ENCODE measurements around the gene NRG3. TPM values are rescaled to one million over a fixed set of nuclear protein-coding genes. Genes with fewer than 3 reads are reported as not detected.

Gene NRG3
- total and polyA plus RNA-seq, 2 donors (not counting 1 experiment from before 2014, with no cell fraction given), result 0.06 TPM; not detected in 1

- Histone ChIP-seq H3K4me2 (replicated peaks; ENCODE audit: low read depth, low read length, poor library complexity, severe bottlenecking) (no peak overlapping the region), H3K27ac (ENCODE audit: low read length in 2 of 2) (no peak overlapping the region), H3K9ac (ENCODE audit: low read length) (no peak overlapping the region), H3K27me3 (replicated peaks in 1 of 4; ENCODE audit: control extremely low read depth in 1 of 4, control insufficient read depth in 3 of 4, insufficient read depth in 4 of 4, low read length in 3 of 4) (no peaks in the 10 kb centered on the region), H4K20me1 (ENCODE audit: control insufficient read depth, insufficient read depth, low read length, poor library complexity, severe bottlenecking) (no peaks in the 10 kb centered on the region), H3K4me3 (ENCODE audit: control extremely low read depth in 1 of 5, extremely low read depth in 1 of 5, insufficient read depth in 1 of 5, low read depth in 2 of 5, low read length in 4 of 5) (no peak overlapping the region), H3K9me3 (ENCODE audit: control extremely low read depth in 1 of 3, control insufficient read depth in 2 of 3, insufficient read depth in 1 of 3, low read length in 2 of 3) (no peaks in the 10 kb centered on the region), H3K36me3 (replicated peaks in 1 of 2; ENCODE audit: control extremely low read depth in 1 of 2, control insufficient read depth in 1 of 2, extremely low read depth in 1 of 2, insufficient read depth in 2 of 2, low read length in 1 of 2) (no peaks in the 10 kb centered on the region), H2AFZ (ENCODE audit: insufficient read depth, low read depth, low read length, poor library complexity, severe bottlenecking) (no peak overlapping the region), H3K4me1 (ENCODE audit: control insufficient read depth in 2 of 2, insufficient read depth in 2 of 2, low read length in 2 of 2) (no peaks in the 10 kb centered on the region), H3K79me2 (ENCODE audit: control insufficient read depth, insufficient read depth, low read length) (no peaks in the 10 kb centered on the region)
- H3K4me3 Mint-ChIP-seq, result no peak overlapping the region
- WGBS (ENCODE audit: insufficient coverage), result 56% methylated on average over 2 of the region's 2 CpGs
- ATAC-seq (ENCODE audit: low read depth) (no peak), DNase-seq (no peak)
- H3K27me3 Mint-ChIP-seq, result no peaks in the 10 kb centered on the region
- intact Hi-C loops (cut with micrococcal nuclease), result no loop called here
- H3K4me1 Mint-ChIP-seq, result no peaks in the 10 kb centered on the region
- no peaks in the 10 kb centered on the region for H3K9me3 Mint-ChIP-seq (ENCODE audit: insufficient read depth)
- POLR2A ChIA-PET, result no interaction called here
- H3K27ac Mint-ChIP-seq, result no peak overlapping the region
- TF ChIP-seq EZH2 (IDR thresholded peaks at IDR 0.05; ENCODE audit: borderline replicate concordance, insufficient read depth, low read depth, low read length, poor library complexity, severe bottlenecking), result no peak
- TF ChIP-seq CTCF (IDR thresholded peaks at IDR 0.05), result no peak
- CTCF ChIA-PET, result no interaction called here
Observed at GRCh38 chr10:82221601-82222149, 346.7 kb downstream of the NRG3 start.

GRCh38 chr10:82228701-82229100 lies 353.7 kb downstream of the NRG3 start:
- Histone ChIP-seq H3K27ac (ENCODE audit: low read length in 2 of 2) (no peak overlapping the region), H3K79me2 (ENCODE audit: control insufficient read depth, insufficient read depth, low read length) (no peaks in the 10 kb centered on the region), H4K20me1 (ENCODE audit: control insufficient read depth, insufficient read depth, low read length, poor library complexity, severe bottlenecking) (no peaks in the 10 kb centered on the region), H3K4me2 (replicated peaks; ENCODE audit: low read depth, low read length, poor library complexity, severe bottlenecking) (no peak overlapping the region), H2AFZ (ENCODE audit: insufficient read depth, low read depth, low read length, poor library complexity, severe bottlenecking) (no peak overlapping the region), H3K36me3 (replicated peaks in 1 of 2; ENCODE audit: control extremely low read depth in 1 of 2, control insufficient read depth in 1 of 2, extremely low read depth in 1 of 2, insufficient read depth in 2 of 2, low read length in 1 of 2) (no peaks in the 10 kb centered on the region), H3K4me1 (ENCODE audit: control insufficient read depth in 2 of 2, insufficient read depth in 2 of 2, low read length in 2 of 2) (no peaks in the 10 kb centered on the region), H3K27me3 (replicated peaks in 1 of 4; ENCODE audit: control extremely low read depth in 1 of 4, control insufficient read depth in 3 of 4, insufficient read depth in 4 of 4, low read length in 3 of 4) (no peaks in the 10 kb centered on the region), H3K9ac (ENCODE audit: low read length) (no peak overlapping the region), H3K4me3 (ENCODE audit: control extremely low read depth in 1 of 5, extremely low read depth in 1 of 5, insufficient read depth in 1 of 5, low read depth in 2 of 5, low read length in 4 of 5) (no peak overlapping the region), H3K9me3 (ENCODE audit: control extremely low read depth in 1 of 3, control insufficient read depth in 2 of 3, insufficient read depth in 1 of 3, low read length in 2 of 3) (no peaks in the 10 kb centered on the region)
- Mint-ChIP-seq H3K4me3 (no peak overlapping the region), H3K27ac (no peak overlapping the region), H3K27me3 (no peaks in the 10 kb centered on the region), H3K9me3 (ENCODE audit: insufficient read depth) (peaks cover 9% of the 10 kb centered on the region), H3K4me1 (no peaks in the 10 kb centered on the region)
- no peak for DNase-seq
- no peak for ATAC-seq (ENCODE audit: low read depth)
- ChIA-PET POLR2A (no interaction called here), CTCF (no interaction called here)
- intact Hi-C loops (cut with micrococcal nuclease), result no loop called here
- WGBS (ENCODE audit: insufficient coverage), result 64% methylated on average over 2 of the region's 4 CpGs
- TF ChIP-seq EZH2 (IDR thresholded peaks at IDR 0.05; ENCODE audit: borderline replicate concordance, insufficient read depth, low read depth, low read length, poor library complexity, severe bottlenecking), result no peak
- no peak for TF ChIP-seq CTCF (IDR thresholded peaks at IDR 0.05)
